GM12878 (cell line): ENCODE results near the gene RAD51B. TPM values are rescaled to one million over a fixed set of nuclear protein-coding genes. Genes with fewer than 3 reads are reported as not detected.
A peak's percentile ranks its signal among the peaks of the same experiment; 100 is the strongest.

Experiments used
- ATF2 ChIP-seq: IDR thresholded peaks from 2 replicates; pipeline ENCODE4 v1.6.1; 2012; ENCODE audit warnings: low read length, inconsistent platforms
- ATF7 ChIP-seq: fragments of 450-650 bp; IDR thresholded peaks from 2 replicates; pipeline ENCODE4 v1.6.1; 2016; ENCODE audit warnings: low read depth, mild to moderate bottlenecking
- BMI1 ChIP-seq: fragments of 450-650 bp; IDR thresholded peaks from 2 replicates; pipeline ENCODE4 v1.6.1; 2016; ENCODE audit warnings: mild to moderate bottlenecking, moderate library complexity, borderline replicate concordance
- E2F4 ChIP-seq: IDR thresholded peaks from 2 replicates; pipeline ENCODE4 v1.6.1; 2012; ENCODE audit warnings: low read depth, low read length, improper control_type of control experiment
- E4F1 ChIP-seq: fragments of 450-650 bp; IDR thresholded peaks from 2 replicates; pipeline ENCODE4 v1.6.1; 2018; ENCODE audit warnings: borderline replicate concordance, mild to moderate bottlenecking; ENCODE audit not compliant: partially characterized antibody
- GATAD2B ChIP-seq: fragments of 450-650 bp; conservative IDR thresholded peaks from 2 replicates; pipeline ENCODE4 v1.6.1; 2017; ENCODE audit warnings: low read depth, mild to moderate bottlenecking, moderate library complexity
- MTA2 ChIP-seq: fragments of 450-650 bp; IDR thresholded peaks from 2 replicates; pipeline ENCODE4 v1.6.1; 2016; ENCODE audit warnings: low read depth, mild to moderate bottlenecking, moderate library complexity
- POLR2AphosphoS2 ChIP-seq: IDR thresholded peaks from 2 replicates; pipeline ENCODE4 v1.6.1; 2011; ENCODE audit warnings: low read depth, mild to moderate bottlenecking, low read length, improper control_type of control experiment, moderate library complexity
- PRDM15 ChIP-seq: fragments of 450-650 bp; formaldehyde crosslinking; IDR thresholded peaks from 2 replicates; pipeline ENCODE4 v1.4.0; 2020; ENCODE audit warnings: mild to moderate bottlenecking, moderate library complexity
- SKIL ChIP-seq: fragments of 450-650 bp; IDR thresholded peaks from 2 replicates; pipeline ENCODE4 v1.6.1; 2017; ENCODE audit warnings: mild to moderate bottlenecking, low read depth, inconsistent platforms; ENCODE audit not compliant: poor library complexity, severe bottlenecking
- TAF1 ChIP-seq: IDR thresholded peaks from 2 replicates; pipeline ENCODE4 v1.6.1; 2011; ENCODE audit warnings: mild to moderate bottlenecking, low read depth, low read length, borderline replicate concordance
- TARDBP ChIP-seq: IDR thresholded peaks from 2 replicates; pipeline ENCODE4 v1.6.1; 2016; ENCODE audit warnings: borderline replicate concordance
- ZBED1 ChIP-seq: IDR thresholded peaks from 2 replicates; pipeline ENCODE4 v1.6.1; 2016; ENCODE audit warnings: borderline replicate concordance
- ZBTB33 ChIP-seq: fragments of 450-650 bp; IDR thresholded peaks from 2 replicates; pipeline ENCODE4 v1.6.1; 2017; ENCODE audit warnings: mild to moderate bottlenecking
- polyA plus RNA-seq, 11 experiments: library from polyadenylated mRNA; depleted of rRNA in 4 of 11; unstranded in 6 of 11; stranded (reverse) in 5 of 11; fragments of >200 nt; fragmentation: Nextera tagmentation in 4 of 11; fragmentation: Illumina TruSeq in 1 of 11; extraction: Ambion mirVana in 4 of 11; extraction: Trizol in 1 of 11; gene quantifications; 1 replicate in 1 of 11; 2 replicates in 10 of 11; pipeline versions ENCODE4 v1.2.1 to v1.2.3, GENCODE V29; 2011 to 2016; ENCODE audit warnings: inconsistent platforms in 2 of 11, missing spikeins in 2 of 11, low read depth in 1 of 11
- total RNA-seq, 4 experiments: library from RNA; depleted of rRNA in 3 of 4; stranded (reverse); fragments of >200 nt in 3 of 4; fragmentation: Illumina TruSeq in 1 of 4; extraction: Trizol in 1 of 4; gene quantifications; 2 replicates each; pipeline versions ENCODE4 v1.2.1 to v1.2.3, GENCODE V29; 2013 to 2021

Gene RAD51B
- total and polyA plus RNA-seq, 10 of the 15 experiments (the other 5 are each of a cell fraction or from before 2014, with no cell fraction given), result 9.8 to 26.8 (median 21.3) TPM

GRCh38 chr14:68663385-68664076, 844.0 kb downstream of the RAD51B start (continued):
- TF ChIP-seq ATF2, result peak; percentile 95
- TF ChIP-seq ZBTB33, result no peak
- TF ChIP-seq BMI1, result peak; percentile 89; the same call in 1 of the 2 replicates
- TF ChIP-seq TARDBP, result peak; percentile 82; the same call in 1 of the 2 replicates
- no peak for TF ChIP-seq PRDM15 (CRISPR knock-in tag)
- TF ChIP-seq MTA2, result peak; percentile 95
- TF ChIP-seq E4F1, result no peak
- TF ChIP-seq POLR2AphosphoS2, result 0 out of 2 replicates have a peak, but pooled peaks have one; percentile 35
- no peak for TF ChIP-seq E2F4
- TF ChIP-seq TAF1, result no peak
- TF ChIP-seq ZBED1, result peak; percentile 97
- no peak; the same call in 1 of the 2 replicates for TF ChIP-seq GATAD2B
- TF ChIP-seq ATF7, result peak; percentile 96
- peak; percentile 100 for TF ChIP-seq SKIL
